GM12878 (cell line): ENCODE measurements around the gene PKLR. TPM values are rescaled to one million over a fixed set of nuclear protein-coding genes. Genes with fewer than 3 reads are reported as not detected.

Experiments used
- ATF3 ChIP-seq: IDR thresholded peaks from 2 replicates; pipeline ENCODE4 v1.6.1; 2011; ENCODE audit warnings: low read depth, mild to moderate bottlenecking, low read length, moderate library complexity, borderline replicate concordance; ENCODE audit errors: extremely low read depth
- BACH1 ChIP-seq: fragments of 450-650 bp; IDR thresholded peaks from 2 replicates; pipeline ENCODE4 v1.6.1; 2017; ENCODE audit warnings: mild to moderate bottlenecking, borderline replicate concordance
- BCLAF1 ChIP-seq: fragments of 450-650 bp; IDR thresholded peaks from 2 replicates; pipeline ENCODE4 v1.6.1; 2017; ENCODE audit warnings: antibody characterized with exemption, mild to moderate bottlenecking, moderate library complexity
- CHD2 ChIP-seq: IDR thresholded peaks from 2 replicates; pipeline ENCODE4 v1.6.1; 2011; ENCODE audit warnings: low read depth, low read length, improper control_type of control experiment, borderline replicate concordance
- CUX1 ChIP-seq: IDR thresholded peaks from 2 replicates; pipeline ENCODE4 v1.6.1; 2012; ENCODE audit warnings: improper control_type of control experiment, low read depth, low read length; ENCODE audit not compliant: insufficient replicate concordance
- DPF2 ChIP-seq: fragments of 450-650 bp; IDR thresholded peaks from 2 replicates; pipeline ENCODE4 v1.6.1; 2017; ENCODE audit warnings: mild to moderate bottlenecking
- HDAC6 ChIP-seq: fragments of 200-600 bp; sonication (generic); IDR thresholded peaks from one replicate; pipeline ENCODE4 v1.8.0; 2017; ENCODE audit warnings: antibody characterized with exemption; ENCODE audit not compliant: unreplicated experiment
- IKZF1 ChIP-seq: fragments of 450-650 bp; conservative IDR thresholded peaks from 2 replicates; pipeline ENCODE4 v1.6.1; 2017; ENCODE audit warnings: antibody characterized with exemption, mild to moderate bottlenecking
- MTA2 ChIP-seq: fragments of 450-650 bp; IDR thresholded peaks from 2 replicates; pipeline ENCODE4 v1.6.1; 2016; ENCODE audit warnings: low read depth, mild to moderate bottlenecking, moderate library complexity
- MTA3 ChIP-seq: IDR thresholded peaks from 2 replicates; pipeline ENCODE4 v1.6.1; 2012; ENCODE audit warnings: low read length, inconsistent platforms, borderline replicate concordance
- RAD51 ChIP-seq: fragments of 450-650 bp; IDR thresholded peaks from 2 replicates; pipeline ENCODE4 v1.6.1; 2016; ENCODE audit warnings: moderate library complexity, mild to moderate bottlenecking, inconsistent platforms
- RELB ChIP-seq: fragments of 450-650 bp; IDR thresholded peaks from 2 replicates; pipeline ENCODE4 v1.6.1; 2017; ENCODE audit warnings: low read depth, mild to moderate bottlenecking, moderate library complexity
- STAT3 ChIP-seq: IDR thresholded peaks from 2 replicates; pipeline ENCODE4 v1.6.1; 2011; ENCODE audit warnings: low read depth, low read length, improper control_type of control experiment
- TARDBP ChIP-seq: IDR thresholded peaks from 2 replicates; pipeline ENCODE4 v1.6.1; 2016; ENCODE audit warnings: borderline replicate concordance
- YBX1 ChIP-seq: fragments of 450-650 bp; IDR thresholded peaks from 2 replicates; pipeline ENCODE4 v1.6.1; 2016; ENCODE audit warnings: antibody characterized with exemption
- ZNF622 ChIP-seq: fragments of 450-650 bp; IDR thresholded peaks from 2 replicates; pipeline ENCODE4 v1.6.1; 2017; ENCODE audit warnings: mild to moderate bottlenecking, inconsistent platforms
- polyA plus RNA-seq, 11 experiments: library from polyadenylated mRNA; depleted of rRNA in 4 of 11; unstranded in 6 of 11; stranded (reverse) in 5 of 11; fragments of >200 nt; fragmentation: Nextera tagmentation in 4 of 11; fragmentation: Illumina TruSeq in 1 of 11; extraction: Ambion mirVana in 4 of 11; extraction: Trizol in 1 of 11; gene quantifications; 1 replicate in 1 of 11; 2 replicates in 10 of 11; pipeline versions ENCODE4 v1.2.1 to v1.2.3, GENCODE V29; 2011 to 2016; ENCODE audit warnings: inconsistent platforms in 2 of 11, missing spikeins in 2 of 11, low read depth in 1 of 11
- total RNA-seq, 4 experiments: library from RNA; depleted of rRNA in 3 of 4; stranded (reverse); fragments of >200 nt in 3 of 4; fragmentation: Illumina TruSeq in 1 of 4; extraction: Trizol in 1 of 4; gene quantifications; 2 replicates each; pipeline versions ENCODE4 v1.2.1 to v1.2.3, GENCODE V29; 2013 to 2021

The PKLR gene
- total and polyA plus RNA-seq, 10 of the 15 experiments (the other 5 are each of a cell fraction or from before 2014, with no cell fraction given): 0.04 to 0.15 (median 0.08) TPM; not detected in 7

- no peak for TF ChIP-seq CUX1
- TF ChIP-seq BCLAF1: no peak
- TF ChIP-seq IKZF1: peak; percentile 60
- no peak for TF ChIP-seq STAT3
- TF ChIP-seq MTA3: no peak
- 0 out of 2 replicates have a peak, but pooled peaks have one; percentile 22 for TF ChIP-seq ATF3
- TF ChIP-seq RELB: 0 out of 2 replicates have a peak, but pooled peaks have one; percentile 23
- TF ChIP-seq DPF2: no peak
- peak; percentile 80 for TF ChIP-seq BACH1
- TF ChIP-seq TARDBP: no peak
- TF ChIP-seq RAD51: no peak
- no peak for TF ChIP-seq HDAC6
- 0 out of 2 replicates have a peak, but pooled peaks have one; percentile 50 for TF ChIP-seq CHD2
- no peak for TF ChIP-seq ZNF622
- TF ChIP-seq MTA2: no peak
- TF ChIP-seq YBX1: no peak
Observed at GRCh38 chr1:155250633-155251449, 50.4 kb downstream of the PKLR start (continued).
